HG02763 (cell line): ENCODE results near the gene ADGRL1.
"Not testable (repeated sequence)": the region's sequence is repeated elsewhere in the genome, so short reads cannot be mapped to it uniquely, and the experiment has no call there.

Experiments used
- ATAC-seq: cut with Tn5 transposase; IDR thresholded peaks from one replicate; pipeline ENCODE4 v1.9.1; 2021; ENCODE audit warnings: mild to moderate bottlenecking, moderate library complexity; ENCODE audit not compliant: unreplicated experiment

ADGRL1 gene

DNA sequence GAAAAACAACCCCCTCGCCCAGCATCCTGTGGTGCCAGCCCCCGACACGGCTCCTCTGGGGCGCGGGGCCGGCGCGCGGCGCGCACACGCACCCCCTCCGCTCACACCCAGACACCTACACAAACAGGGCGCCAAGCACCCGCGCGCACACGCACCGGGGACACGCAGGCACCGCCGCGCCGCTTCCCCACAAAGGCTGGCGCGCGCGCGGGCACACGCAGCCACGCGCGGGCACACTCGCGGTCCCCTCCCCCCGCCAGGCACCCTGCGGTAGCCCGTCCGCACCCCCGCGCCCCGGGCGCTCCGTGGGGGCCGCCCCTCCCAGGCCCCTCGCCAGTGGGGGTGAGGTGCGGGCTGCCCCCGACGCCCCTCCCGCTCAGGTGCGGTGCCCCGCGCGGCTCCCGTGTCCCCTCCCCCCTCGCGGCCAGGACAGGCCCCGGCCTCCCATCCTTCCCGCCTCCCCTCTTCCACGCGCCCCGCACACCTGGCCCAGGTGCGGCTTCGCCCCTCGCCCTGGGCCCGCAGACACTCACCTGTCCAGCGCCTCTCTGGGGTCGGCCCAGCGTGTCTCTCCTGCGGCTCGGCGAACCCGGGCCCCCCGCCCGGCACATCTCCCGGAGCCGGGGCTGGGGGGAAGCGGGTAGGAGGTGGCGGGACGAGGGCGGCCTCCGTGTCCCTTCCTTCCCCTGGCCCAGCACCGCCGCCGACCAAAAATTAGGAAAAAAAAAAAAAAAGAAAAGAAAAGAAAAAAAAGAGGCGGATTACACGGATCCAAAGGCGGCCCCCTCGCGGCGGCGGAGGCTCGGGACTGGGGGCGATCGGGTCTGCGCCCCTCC lies at the start of gene ADGRL1:
TSS of gene ADGRL1 (minus strand) at position 718 of the 836 bp plus-strand sequence. CDS start 22,567 bp downstream, outside the sequence.
- ATAC-seq, result not testable (repeated sequence)

DNA sequence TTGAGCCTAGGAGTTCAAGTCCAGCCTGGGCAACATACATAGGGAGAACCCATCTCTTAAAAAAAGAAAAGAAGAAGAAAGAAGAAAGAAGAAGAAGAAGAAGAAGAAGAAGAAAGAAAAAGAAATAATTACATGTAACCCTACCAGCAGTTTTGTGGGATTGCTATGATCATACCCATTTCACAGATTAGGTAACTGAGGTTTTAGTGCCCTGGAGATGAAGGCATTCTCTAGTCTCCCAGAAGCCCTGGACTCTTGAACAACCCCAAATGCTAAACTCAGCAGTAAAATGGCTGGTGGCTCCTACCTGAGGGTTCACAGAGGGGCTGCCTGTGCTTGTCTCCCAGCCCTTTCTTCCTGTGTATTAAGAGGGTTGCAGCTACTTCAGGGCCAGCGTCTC lies 49.3 kb upstream of the ADGRL1 start:
- not testable (repeated sequence) for ATAC-seq

DNA sequence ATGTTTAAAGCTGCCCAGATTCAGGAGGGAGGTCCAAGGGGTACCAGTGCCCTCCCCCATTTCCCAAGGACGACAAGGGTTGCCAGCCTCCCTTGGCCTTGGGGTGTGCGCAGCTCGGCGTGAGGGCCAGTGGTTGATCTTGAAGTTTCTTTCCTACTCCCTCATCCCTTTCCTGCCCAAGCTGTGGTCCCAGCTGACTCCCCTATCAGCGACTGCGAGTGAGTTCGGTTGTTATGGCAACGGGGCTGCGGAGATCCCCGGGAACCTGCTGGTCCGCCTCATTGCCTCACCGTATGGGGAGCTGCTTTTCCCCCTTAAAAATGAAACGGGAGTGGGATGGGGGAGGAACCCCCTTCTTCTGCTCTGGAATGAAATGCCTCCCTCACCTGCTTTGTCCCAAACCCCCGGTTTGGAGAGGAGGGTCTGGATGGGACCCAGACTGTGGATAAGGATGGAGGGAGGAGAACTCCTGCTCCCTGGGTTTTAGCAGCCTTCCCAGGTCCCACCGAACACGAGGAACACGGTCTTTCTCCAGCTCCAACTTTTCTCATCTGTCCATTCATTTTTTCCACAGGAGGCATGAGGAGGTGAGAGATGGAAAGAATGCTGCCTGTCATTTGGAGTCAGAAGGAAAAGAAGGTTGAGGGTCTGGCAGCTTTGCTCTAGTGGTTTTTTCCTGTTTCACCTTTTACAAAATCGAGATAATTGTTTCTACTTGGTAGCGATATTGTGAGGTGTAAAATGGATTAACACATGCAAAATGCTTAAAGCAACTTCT lies 48.0 kb upstream of the ADGRL1 start:
- ATAC-seq, result not testable (repeated sequence)

- ATAC-seq, result not testable (repeated sequence)
Observed at GRCh38 chr19:14252136-14252535, 46.2 kb upstream of the ADGRL1 start.

GRCh38 chr19:14250870-14251269 lies 44.9 kb upstream of the ADGRL1 start:
- ATAC-seq, result no peak

- ATAC-seq, result not testable (repeated sequence)
Observed at GRCh38 chr19:14250315-14250714, 44.3 kb upstream of the ADGRL1 start.

DNA sequence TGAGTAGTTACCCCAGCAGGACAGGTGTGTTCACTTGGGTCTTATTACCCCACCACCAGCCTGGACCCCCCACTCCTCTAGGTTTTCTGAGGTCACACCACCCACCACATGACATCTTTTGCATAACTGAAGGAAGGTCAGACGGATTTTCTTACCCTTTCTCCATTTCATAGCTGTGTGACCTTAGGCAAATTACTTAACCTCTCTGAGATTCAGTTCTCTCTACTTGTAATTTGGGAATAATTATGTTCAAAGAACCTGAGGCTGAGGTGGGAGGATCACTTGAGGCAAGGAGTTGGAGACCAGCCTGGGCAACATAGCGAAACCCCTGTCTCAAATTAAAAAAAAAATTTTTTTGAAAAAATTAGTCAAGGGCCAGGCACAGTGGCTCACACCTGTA lies 43.9 kb upstream of the ADGRL1 start:
- not testable (repeated sequence) for ATAC-seq

- ATAC-seq, result not testable (repeated sequence)
Observed at GRCh38 chr19:14249012-14249754, 43.2 kb upstream of the ADGRL1 start.

- no peak for ATAC-seq
Observed at GRCh38 chr19:14248578-14249011, 42.6 kb upstream of the ADGRL1 start.

DNA sequence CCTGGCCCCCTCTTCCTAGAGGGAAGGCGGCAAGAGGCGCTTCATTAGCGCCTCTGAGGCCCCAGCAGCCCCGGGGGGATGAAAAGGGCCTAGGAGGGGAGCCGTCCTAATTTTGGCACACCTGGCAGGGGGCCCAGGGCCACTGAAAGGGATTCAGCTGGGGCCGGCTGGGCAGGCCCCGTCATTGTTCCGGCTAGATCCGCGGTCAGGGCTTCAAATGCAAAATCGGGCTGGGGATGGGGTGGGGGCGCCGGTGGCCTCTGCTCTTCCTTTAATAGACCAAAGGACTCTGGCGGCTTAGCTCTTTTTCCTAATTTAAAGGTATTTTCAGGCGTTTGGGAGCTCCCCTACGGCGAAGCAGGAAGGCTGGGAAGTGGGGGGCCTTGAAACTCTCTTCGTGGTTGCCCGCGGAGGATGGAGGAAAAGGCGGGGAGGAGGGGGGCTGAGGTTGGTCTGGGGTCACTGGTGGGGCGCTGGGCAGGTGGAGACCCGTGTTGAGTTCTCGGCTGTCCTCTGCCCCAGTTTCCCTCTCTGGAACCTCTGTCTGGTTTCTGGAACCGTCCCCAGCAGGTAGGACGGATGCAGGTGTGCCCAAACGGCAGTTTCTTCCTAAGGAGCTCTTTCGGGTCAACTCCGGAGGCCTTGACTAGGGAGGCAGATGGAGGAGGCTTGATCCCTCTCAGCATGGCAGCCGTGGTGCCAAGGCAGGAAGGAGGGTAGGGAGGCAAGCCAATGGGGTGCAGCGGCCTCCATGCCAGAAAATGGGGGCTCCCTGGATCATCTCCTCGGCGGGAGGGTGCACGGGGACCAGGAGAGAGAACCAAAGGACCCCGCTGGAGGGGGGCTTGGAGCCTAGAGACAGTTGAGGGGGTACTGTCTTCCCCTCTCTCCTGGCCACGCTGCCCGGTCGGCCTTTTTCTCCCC lies 41.8 kb upstream of the ADGRL1 start:
- ATAC-seq, result not testable (repeated sequence)

GRCh38 chr19:14247205-14247547 lies 41.2 kb upstream of the ADGRL1 start:
- ATAC-seq, result not testable (repeated sequence)

DNA sequence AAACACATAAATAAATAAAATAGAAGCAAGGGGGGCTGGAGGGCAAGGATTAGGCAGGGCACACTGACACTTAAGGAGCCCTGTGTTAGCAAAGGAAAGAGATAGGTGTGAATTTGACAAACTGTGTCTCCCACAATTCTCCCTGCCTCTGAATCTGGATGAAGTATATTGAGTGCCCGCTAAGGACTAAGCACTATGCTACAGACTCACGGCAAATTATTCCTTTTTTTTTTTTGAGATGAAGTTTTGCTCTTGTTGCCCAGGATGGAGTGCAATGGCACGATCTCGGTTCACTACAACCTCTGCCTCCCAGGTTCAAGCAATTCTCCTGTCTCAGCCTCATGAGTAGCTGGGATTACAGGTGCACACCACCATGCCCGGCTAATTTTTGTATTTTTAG lies 38.4 kb upstream of the ADGRL1 start:
- not testable (repeated sequence) for ATAC-seq

GRCh38 chr19:14243718-14244117 lies 37.7 kb upstream of the ADGRL1 start:
- ATAC-seq, result not testable (repeated sequence)

DNA sequence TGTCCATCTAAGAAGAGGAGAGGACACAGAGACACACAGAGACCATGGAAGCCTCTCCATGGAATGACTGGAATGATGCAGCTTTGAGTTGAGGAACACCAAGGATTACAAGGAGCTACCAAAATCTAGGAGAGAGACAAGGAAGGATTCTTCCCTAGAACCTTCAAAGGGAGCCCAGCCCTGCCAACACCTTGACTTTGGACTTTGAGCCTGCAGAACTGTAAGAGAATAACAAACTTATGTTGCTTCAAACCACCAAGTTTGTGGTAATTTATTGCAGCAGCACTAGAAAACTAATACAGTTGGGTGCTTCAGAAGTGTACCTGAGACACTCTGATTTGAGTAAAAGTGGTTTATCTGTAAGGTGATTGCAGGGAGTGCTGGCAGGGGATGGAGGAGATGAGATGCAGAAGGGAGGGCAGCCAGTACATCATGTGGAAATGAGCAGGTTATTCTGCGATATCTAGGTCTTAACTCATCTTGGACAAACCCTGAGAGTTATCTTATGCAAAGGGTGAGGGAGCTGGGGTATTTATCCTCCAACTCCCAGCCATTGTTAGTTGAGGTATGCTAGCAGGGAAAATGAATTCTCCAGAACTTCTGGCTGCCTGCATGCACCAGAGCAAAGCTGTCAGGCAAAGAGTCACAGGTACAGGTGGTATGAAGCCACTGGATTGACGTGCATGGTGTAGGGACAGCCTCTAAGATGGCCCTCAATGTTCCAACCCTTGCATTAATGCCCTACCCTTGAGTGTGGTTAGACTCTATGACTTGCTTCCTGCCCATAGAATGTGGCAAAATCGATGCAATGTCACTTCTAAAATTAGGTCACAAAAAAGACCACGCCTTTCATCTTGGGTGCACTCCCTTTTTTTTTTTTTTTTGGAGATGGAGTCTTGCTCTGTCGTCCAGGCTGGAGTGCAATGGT lies 31.3 kb upstream of the ADGRL1 start:
- ATAC-seq, result no peak

GRCh38 chr19:14232945-14233344 lies 27.0 kb upstream of the ADGRL1 start:
- not testable (repeated sequence) for ATAC-seq

GRCh38 chr19:14228446-14229071 lies 22.6 kb upstream of the ADGRL1 start:
- not testable (repeated sequence) for ATAC-seq

DNA sequence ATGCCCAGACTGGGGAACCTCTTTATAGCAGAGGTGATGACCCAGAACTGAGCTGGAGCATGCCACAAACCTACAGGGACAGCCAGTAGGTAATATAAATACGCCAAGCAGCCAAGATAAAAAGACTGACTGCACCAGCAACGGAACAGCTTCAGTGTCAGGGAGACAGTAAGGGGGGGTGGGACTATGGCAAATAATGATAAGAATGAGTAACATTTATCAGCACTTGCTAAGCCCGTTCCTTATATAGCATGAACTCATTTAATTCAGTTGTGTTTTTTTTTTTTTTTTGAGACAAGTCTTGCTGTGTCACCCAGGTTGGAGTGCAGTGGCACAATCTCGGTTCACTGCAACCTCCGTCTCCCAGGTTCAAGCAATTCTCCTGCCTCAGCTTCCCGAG lies 20.5 kb upstream of the ADGRL1 start:
- ATAC-seq, result not testable (repeated sequence)

- no peak for ATAC-seq
Observed at GRCh38 chr19:14222886-14223285, 16.9 kb upstream of the ADGRL1 start.
